ENCODE results near the gene MIDN.

MIDN gene

GRCh38 chr19:1283207-1283916 is 35.0 kb downstream of the MIDN start:
- DNase-seq, result no peak

DNA sequence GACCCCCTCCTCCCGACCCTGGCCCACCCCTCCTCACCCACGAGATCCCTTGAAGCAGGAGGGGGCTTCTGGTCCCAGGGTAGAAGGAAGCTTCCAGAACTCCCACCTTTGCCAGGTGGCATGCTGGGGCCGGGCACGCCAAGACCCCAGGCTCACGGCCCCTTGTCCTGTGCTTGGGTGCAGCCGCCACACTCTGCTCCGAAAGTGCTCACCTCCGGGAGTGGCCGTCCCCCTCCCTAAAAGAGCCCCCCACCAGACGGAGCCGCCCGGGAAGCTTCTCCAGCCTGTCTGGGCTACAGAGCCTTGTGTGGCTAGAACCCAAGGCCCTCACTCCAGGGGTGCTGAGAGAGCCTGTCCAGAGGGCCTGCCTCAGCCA is 35.5 kb downstream of the MIDN start:
- no peak for DNase-seq

DNA sequence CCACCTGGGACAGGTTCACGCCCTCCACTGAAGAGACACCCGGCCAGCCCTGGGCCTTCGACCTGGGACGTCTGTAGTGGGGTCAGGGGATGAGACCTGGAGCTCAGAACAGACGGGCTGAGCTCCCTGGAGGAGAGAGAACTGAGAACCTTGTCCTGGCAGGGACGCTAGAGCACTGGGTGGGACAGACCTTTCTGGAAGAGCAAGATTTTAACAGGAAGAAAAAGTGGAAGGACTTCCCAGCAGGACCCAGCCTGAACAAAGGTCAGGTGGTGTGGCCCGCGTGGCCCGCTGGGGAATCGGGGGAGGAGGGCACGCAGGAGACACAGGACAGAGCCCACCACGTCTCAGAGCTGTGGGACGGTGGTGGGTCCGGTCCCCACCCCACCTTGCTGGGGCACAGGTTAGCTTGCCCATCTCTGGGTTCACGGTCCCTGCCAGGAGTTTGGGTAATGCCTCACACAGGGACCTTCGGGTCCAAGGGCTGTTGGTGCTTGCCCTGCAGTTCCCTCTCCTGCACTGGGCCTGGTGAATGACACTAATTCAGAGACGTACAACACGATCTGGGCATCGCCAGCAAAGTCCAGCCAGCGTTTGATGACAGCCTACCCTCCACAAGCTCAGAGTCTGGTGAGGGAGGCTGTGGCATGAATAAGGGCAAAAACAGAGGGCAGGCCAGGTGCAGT is 36.1 kb downstream of the MIDN start:
- peak in 1 of 2 experiments; percentile 23 for DNase-seq

GRCh38 chr19:1284979-1285736 is 36.8 kb downstream of the MIDN start:
- DNase-seq, result peak in 1 of 2 experiments; percentile 26

- peak in 1 of 2 experiments; percentile 21 for DNase-seq
Observed at GRCh38 chr19:1285737-1286360, 37.5 kb downstream of the MIDN start, which contains the start of gene EFNA2. EFNA2 (plus strand) TSS chr19:1285873; CDS start chr19:1286169, 296 bp downstream.

DNA sequence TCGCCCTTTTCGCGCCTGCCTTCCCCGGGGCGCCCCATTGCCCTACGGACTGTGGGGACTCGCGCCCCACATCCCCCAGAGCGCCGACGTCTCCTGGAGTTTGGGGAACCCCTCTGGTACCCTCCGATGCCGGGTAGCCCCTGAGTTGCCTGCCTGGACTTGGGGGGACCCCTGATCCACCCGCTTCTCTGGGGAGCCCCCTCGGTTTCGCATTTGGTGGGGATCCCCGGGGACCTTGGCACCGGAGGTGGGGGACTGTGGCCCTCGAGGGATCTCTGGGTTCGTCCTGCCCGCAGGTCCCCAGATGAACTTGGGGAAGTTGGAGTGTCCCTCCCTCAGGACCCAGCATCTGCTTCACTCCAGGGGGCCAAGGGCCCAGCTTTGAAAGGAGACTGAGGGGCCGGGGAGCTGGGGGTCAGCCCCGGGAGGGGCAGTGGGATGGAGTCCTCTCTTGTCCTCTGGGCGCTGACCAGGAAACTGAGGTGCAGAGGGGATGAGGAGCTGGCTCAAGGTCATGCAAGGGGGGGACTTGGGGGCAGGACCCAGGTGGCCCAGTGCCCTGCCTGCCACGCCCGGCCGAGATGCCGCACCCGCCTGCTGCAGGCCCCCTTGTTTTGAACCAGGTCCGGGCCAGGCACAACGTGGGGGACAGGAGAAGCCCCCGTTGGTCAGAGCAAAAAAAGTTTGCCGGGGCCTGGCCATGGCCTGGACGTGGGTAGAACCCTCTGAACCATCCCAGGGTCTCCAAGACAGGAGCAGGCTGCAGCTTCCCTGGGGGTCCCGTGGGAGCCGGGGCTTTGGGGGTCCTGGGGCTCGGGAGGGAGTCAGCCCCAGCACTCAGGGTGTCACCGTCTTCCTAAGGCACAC is 38.3 kb downstream of the MIDN start:
- DNase-seq, result peak in 1 of 2 experiments; percentile 18

DNA sequence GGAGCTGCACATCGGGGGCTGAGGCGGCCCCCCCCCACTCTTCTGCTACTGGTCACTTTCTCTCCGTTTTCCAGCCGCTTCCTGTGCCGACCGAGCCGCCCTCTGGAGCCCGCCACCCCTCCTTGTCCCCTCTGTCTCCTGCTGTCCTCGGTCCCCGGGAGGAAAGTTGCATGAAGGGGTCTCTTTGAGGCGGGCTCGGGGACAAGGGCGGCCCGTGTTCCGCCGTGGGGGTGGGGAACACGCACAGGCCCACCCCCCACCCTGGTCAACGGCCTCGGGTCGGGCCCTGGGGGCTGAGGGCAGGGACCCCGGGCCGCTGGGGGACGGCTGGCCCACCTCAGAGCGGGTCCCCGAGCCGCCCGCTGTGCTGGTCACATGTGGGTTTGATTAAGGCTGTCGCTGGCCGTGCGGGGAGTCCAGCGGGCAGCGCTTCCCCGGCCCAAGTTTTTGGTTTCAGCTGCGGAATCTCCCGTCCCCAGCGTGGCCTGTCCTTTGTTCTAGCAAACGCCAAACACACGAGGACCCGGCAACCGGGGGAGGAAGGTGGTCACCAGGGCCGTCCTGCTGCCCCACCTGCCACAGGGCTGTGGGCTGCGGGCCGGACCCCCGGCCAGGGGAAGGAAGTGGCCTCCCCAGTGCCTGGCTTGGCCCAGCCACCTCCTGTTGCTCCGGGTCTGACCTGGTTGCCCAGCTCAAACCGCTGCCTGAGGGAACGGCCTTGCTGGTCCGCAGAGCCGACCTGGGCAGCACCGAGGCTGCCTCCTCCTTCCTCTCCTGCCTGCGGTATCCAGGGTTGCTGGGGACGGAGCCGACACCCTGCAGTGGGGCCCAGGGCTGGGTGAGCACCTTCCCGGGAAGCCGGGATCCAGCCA is 39.2 kb downstream of the MIDN start:
- no peak for DNase-seq

DNA sequence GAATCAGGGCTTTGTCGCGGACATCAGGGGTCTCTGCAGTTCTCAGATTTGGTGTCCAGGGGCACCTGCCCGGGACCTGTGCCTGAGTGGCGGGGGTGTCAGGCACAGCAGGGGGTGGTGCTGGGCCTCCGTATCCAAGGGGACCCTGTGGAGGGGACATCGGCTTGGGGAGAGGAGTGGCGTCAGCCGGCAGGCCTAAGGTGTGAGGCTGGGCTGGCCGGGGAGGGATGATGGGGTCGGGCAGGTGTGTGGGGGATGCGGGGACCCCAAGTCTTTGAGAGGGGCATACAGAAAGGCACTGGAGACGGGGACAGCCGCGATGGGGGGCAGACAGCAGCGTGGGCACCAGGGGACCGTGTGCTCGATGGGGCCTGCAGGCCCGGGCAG is 39.8 kb downstream of the MIDN start:
- no peak for DNase-seq

GRCh38 chr19:1288833-1289685 is 40.7 kb downstream of the MIDN start:
- no peak for DNase-seq

- DNase-seq, result no peak
Observed at GRCh38 chr19:1289686-1290025, 41.3 kb downstream of the MIDN start.

- no peak for DNase-seq
Observed at GRCh38 chr19:1290196-1290702, 41.9 kb downstream of the MIDN start.

- no peak for DNase-seq
Observed at GRCh38 chr19:1290703-1291651, 42.6 kb downstream of the MIDN start.

DNA sequence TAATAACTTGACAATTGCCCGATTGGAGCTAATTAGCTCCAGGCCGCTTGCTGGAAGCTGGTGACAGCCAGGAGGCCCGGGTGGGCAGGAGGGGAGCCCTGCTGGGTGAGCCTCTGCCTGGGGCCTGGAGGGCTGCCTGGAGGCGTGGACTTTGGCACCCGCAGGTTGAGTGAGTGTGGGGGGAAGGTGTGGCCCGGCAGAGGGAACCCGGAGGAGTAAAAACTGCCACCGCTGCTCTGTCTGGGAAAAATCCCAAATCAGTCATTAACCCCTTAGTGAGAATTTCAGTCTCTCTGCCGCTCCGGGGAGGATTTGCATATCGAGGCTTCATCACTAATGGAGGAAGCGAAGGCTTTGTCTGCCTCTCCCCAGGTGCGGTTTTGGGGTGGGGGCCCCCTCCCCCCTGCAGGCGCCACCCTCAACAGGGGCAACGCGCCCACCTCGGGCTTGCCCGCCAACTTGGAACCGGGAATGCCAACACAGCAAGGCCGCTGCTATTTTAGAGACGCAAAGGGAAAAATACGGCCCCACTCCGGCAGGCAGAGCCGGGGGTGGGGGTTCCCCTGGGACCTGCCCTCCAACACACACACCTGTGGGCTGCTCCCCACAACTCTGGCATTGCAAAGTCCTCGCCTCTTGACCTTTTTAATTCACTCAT is 43.5 kb downstream of the MIDN start:
- no peak for DNase-seq

- DNase-seq, result no peak
Observed at GRCh38 chr19:1292419-1293151, 44.2 kb downstream of the MIDN start.

DNA sequence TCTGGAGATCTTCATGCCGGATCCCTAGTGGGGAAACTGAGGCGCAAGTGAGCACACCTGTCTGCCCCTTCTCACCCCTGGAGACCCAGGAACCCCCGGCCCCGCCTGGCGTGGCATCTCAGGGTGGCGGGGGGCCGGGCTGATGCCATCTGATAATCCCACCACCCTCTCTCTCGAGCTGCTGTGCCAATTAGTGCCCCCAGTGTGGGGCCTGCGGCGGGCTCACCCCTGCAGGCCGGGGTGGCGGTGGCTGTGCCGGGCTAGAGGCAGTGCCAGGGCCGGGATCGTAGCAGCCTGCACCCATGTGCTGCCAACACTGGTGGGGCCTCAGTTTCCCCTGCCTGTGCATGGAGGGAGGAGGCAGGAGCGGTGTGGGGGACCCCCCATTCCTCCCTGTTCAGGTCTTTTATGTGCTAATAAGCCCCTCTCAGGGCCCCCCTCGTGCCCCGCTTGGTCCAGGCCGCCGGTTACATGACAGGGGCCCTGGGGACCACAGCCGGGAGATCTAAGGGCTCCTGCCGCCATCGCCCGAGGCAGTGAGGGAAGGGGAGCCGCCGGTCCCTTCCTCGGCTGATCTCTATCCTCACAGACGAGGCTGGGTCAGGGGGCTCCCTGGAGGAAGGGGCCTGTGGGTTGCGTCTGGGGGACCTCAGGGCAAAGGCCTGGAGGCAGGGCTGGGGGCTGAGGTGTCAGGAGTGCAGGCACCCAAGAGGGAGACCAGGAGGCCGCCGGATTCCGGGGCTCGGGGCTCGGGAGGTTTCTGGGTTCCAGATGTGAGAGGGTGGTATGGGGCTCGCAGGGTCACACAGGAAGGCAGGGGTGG is 45.6 kb downstream of the MIDN start:
- DNase-seq, result no peak

GRCh38 chr19:1294688-1295087 is 46.3 kb downstream of the MIDN start:
- DNase-seq, result no peak
